K562 (cell line): ENCODE measurements around the gene C10orf95. TPM values are rescaled to one million over a fixed set of nuclear protein-coding genes. Genes with fewer than 3 reads are reported as not detected.

ENCODE experiments used
- ATF3 ChIP-seq, 2 experiments: fragments of 450-650 bp in 1 of 2; sonication (generic) in 1 of 2; formaldehyde crosslinking in 1 of 2; IDR thresholded peaks in 1 of 2; conservative IDR thresholded peaks in 1 of 2; 2 replicates each; pipeline versions ENCODE4 v1.6.1 to v1.8.1; 2016 to 2023; ENCODE audit warnings: mild to moderate bottlenecking in 2 of 2, moderate library complexity in 2 of 2, inconsistent platforms in 1 of 2, missing genetic modification reagents in 1 of 2
- CEBPB ChIP-seq: fragments of 450-650 bp; IDR thresholded peaks from 2 replicates; pipeline ENCODE4 v1.6.1; 2016; ENCODE audit warnings: missing genetic modification characterization, missing compliant biosample characterization
- CREM ChIP-seq: IDR thresholded peaks from 2 replicates; pipeline ENCODE4 v1.6.1; 2014; ENCODE audit warnings: antibody characterized with exemption, low read depth
- DACH1 ChIP-seq: fragments of 450-650 bp; IDR thresholded peaks from 2 replicates; pipeline ENCODE4 v1.6.1; 2018; ENCODE audit not compliant: partially characterized antibody
- DMBX1 ChIP-seq: fragments of 250-450 bp; sonication (Bioruptor Pico); IDR thresholded peaks from 2 replicates; pipeline ENCODE4 v1.8.0; 2022; ENCODE audit warnings: inconsistent platforms, mild to moderate bottlenecking, moderate library complexity, borderline replicate concordance
- IRF9 ChIP-seq: fragments of 450-650 bp; IDR thresholded peaks from 2 replicates; pipeline ENCODE4 v1.6.1; 2016; ENCODE audit warnings: missing biosample characterization, missing genetic modification characterization
- JUND ChIP-seq, 2 experiments: IDR thresholded peaks; 2 replicates in 1 of 2; 3 replicates in 1 of 2; pipeline ENCODE4 v1.6.1; 2011; ENCODE audit warnings: borderline replicate concordance in 2 of 2, low read depth in 2 of 2, low read length in 2 of 2, improper control_type of control experiment in 1 of 2, missing biosample characterization in 1 of 2, missing genetic modification characterization in 1 of 2, missing genetic modification reagents in 1 of 2
- TFAP4 ChIP-seq: sonication (generic); formaldehyde crosslinking; IDR thresholded peaks from 2 replicates; pipeline ENCODE4 v1.8.0; 2022; ENCODE audit warnings: missing genetic modification reagents, mild to moderate bottlenecking, moderate library complexity, borderline replicate concordance
- USF1 ChIP-seq: sonication (generic); formaldehyde crosslinking; IDR thresholded peaks from 2 replicates; pipeline ENCODE4 v1.9.0; 2022; ENCODE audit warnings: mild to moderate bottlenecking, missing genetic modification reagents
- ZBTB43 ChIP-seq: sonication (generic); formaldehyde crosslinking; IDR thresholded peaks from 2 replicates; pipeline ENCODE4 v1.8.0; 2023; ENCODE audit warnings: mild to moderate bottlenecking, missing genetic modification reagents
- ZBTB7A ChIP-seq: IDR thresholded peaks from 2 replicates; pipeline ENCODE4 v1.6.1; 2011; ENCODE audit warnings: low read depth, mild to moderate bottlenecking, low read length, moderate library complexity, borderline replicate concordance; ENCODE audit not compliant: control insufficient read depth
- ZFP36 ChIP-seq: fragments of 150-350 bp; IDR thresholded peaks from 2 replicates; pipeline ENCODE4 v1.6.1; 2018; ENCODE audit warnings: low read length, low read depth; ENCODE audit not compliant: partially characterized antibody
- ZNF444 ChIP-seq: fragments of 250-450 bp; sonication (Bioruptor Pico); IDR thresholded peaks from 2 replicates; pipeline ENCODE4 v1.4.0; 2020; ENCODE audit warnings: mild to moderate bottlenecking, moderate library complexity
- ZNF592 ChIP-seq: fragments of 450-650 bp; IDR thresholded peaks from 2 replicates; pipeline ENCODE4 v1.6.1; 2017; ENCODE audit warnings: antibody characterized with exemption, mild to moderate bottlenecking
- polyA plus RNA-seq, 8 experiments: library from polyadenylated mRNA; depleted of rRNA in 4 of 8; stranded (reverse) in 5 of 8; unstranded in 3 of 8; fragments of >200 nt; fragmentation: Nextera tagmentation in 2 of 8; fragmentation: Illumina TruSeq in 1 of 8; extraction: Ambion mirVana in 2 of 8; extraction: Trizol in 1 of 8; gene quantifications; 2 replicates each; pipeline versions ENCODE4 v1.2.1 to v1.2.3, GENCODE V29; 2011 to 2014; ENCODE audit warnings: inconsistent platforms in 1 of 8, missing spikeins in 1 of 8
- total RNA-seq, 7 experiments: library from RNA; depleted of rRNA in 6 of 7; stranded (reverse); fragments of >200 nt in 6 of 7; fragmentation: Illumina TruSeq in 2 of 7; extraction: Trizol in 2 of 7; gene quantifications; 2 replicates each; pipeline versions ENCODE4 v1.2.1 to v1.2.3, GENCODE V29; 2011 to 2021; ENCODE audit warnings: low replicate concordance in 1 of 7

Gene C10orf95
- total and polyA plus RNA-seq, 9 of the 15 experiments (the other 6 are each of a cell fraction or from before 2014, with no cell fraction given): 0.03 to 0.41 (median 0.17) TPM; not detected in 1

- TF ChIP-seq ATF3 (IDR thresholded peaks at IDR 0.05): peak; percentile 76
- no peak for TF ChIP-seq ATF3 (CRISPR knock-in tag; conservative IDR thresholded peaks at IDR 0.05)
- no peak for TF ChIP-seq ZBTB43 (CRISPR knock-in tag)
- peak; percentile 19; the same call in 1 of the 2 replicates for TF ChIP-seq ZBTB7A
- 0 out of 2 replicates have a peak, but pooled peaks have one; percentile 56 for TF ChIP-seq IRF9 (tag)
- TF ChIP-seq JUND (IDR thresholded peaks at IDR 0.05; ENCODE audit: borderline replicate concordance, low read depth, low read length): peak; percentile 47; the same call in 1 of the 2 replicates
- no peak for TF ChIP-seq JUND (tag; IDR thresholded peaks at IDR 0.05; ENCODE audit: borderline replicate concordance, low read depth, low read length)
- TF ChIP-seq ZNF592: 0 out of 2 replicates have a peak, but pooled peaks have one; percentile 14
- peak; percentile 95 for TF ChIP-seq CEBPB (tag)
- TF ChIP-seq ZNF444 (CRISPR knock-in tag): no peak
- peak; percentile 3; the same call in 1 of the 2 replicates for TF ChIP-seq TFAP4 (CRISPR knock-in tag)
- peak; percentile 10 for TF ChIP-seq DACH1
- TF ChIP-seq ZFP36: no peak
- peak; percentile 39; the same call in 1 of the 2 replicates for TF ChIP-seq DMBX1 (CRISPR knock-in tag)
- 0 out of 2 replicates have a peak, but pooled peaks have one; percentile 33 for TF ChIP-seq CREM
- peak; percentile 14; the same call in 1 of the 2 replicates for TF ChIP-seq USF1 (CRISPR knock-in tag)
These were observed 16.8 kb downstream of the C10orf95 start (continued) for GRCh38 chr10:102434394-102435132.
